H9 (cell line): ENCODE measurements around the gene GDNF. TPM values are rescaled to one million over a fixed set of nuclear protein-coding genes. Genes with fewer than 3 reads are reported as not detected.

ENCODE experiments used
- DNase-seq: peaks from one replicate; pipeline ENCODE4 v3.0.0-alpha.2; 2017
- H2AFZ ChIP-seq: one replicate; pipeline ENCODE4 v1.6.1; 2013; ENCODE audit warnings: mild to moderate bottlenecking, low read length, control low read depth, moderate library complexity
- H2AK5ac ChIP-seq: 2 replicates; pipeline ENCODE4 v1.6.1; 2013; ENCODE audit warnings: low read length, control low read depth, mixed read lengths; ENCODE audit not compliant: insufficient read length
- H2BK120ac ChIP-seq: one replicate; pipeline ENCODE4 v1.6.1; 2013; ENCODE audit warnings: low read depth, mild to moderate bottlenecking, low read length, control low read depth, inconsistent platforms; ENCODE audit not compliant: poor library complexity, severe bottlenecking
- H2BK12ac ChIP-seq: 2 replicates; pipeline ENCODE4 v1.6.1; 2013; ENCODE audit warnings: low read length, control low read depth, mixed read lengths, low read depth; ENCODE audit not compliant: insufficient read length
- H2BK15ac ChIP-seq: 2 replicates; pipeline ENCODE4 v1.6.1; 2013; ENCODE audit warnings: low read depth, low read length, control low read depth
- H2BK20ac ChIP-seq: one replicate; pipeline ENCODE4 v1.6.1; 2013; ENCODE audit warnings: low read depth, mild to moderate bottlenecking, low read length, control low read depth, inconsistent platforms; ENCODE audit not compliant: poor library complexity, severe bottlenecking
- H2BK5ac ChIP-seq: 2 replicates; pipeline ENCODE4 v1.6.1; 2013; ENCODE audit warnings: low read length, control low read depth, mixed read lengths; ENCODE audit not compliant: insufficient read length
- H3K14ac ChIP-seq: 2 replicates; pipeline ENCODE4 v1.6.1; 2013; ENCODE audit warnings: low read length, control low read depth; ENCODE audit not compliant: insufficient read depth
- H3K18ac ChIP-seq: 2 replicates; pipeline ENCODE4 v1.6.1; 2013; ENCODE audit warnings: low read depth, mild to moderate bottlenecking, mixed read lengths, low read length, control low read depth; ENCODE audit not compliant: insufficient read length
- H3K23ac ChIP-seq: 2 replicates; pipeline ENCODE4 v1.6.1; 2013; ENCODE audit warnings: low read length, control low read depth, mixed read lengths, low read depth; ENCODE audit not compliant: insufficient read length
- H3K23me2 ChIP-seq: 2 replicates; pipeline ENCODE4 v1.6.1; 2013; ENCODE audit warnings: low read depth, mild to moderate bottlenecking, mixed read lengths, low read length, control low read depth; ENCODE audit not compliant: insufficient read length, poor library complexity, severe bottlenecking
- H3K27ac ChIP-seq: 2 replicates; pipeline ENCODE4 v1.5.1; 2013; ENCODE audit warnings: low read length, control low read depth, mixed read lengths, low read depth; ENCODE audit not compliant: insufficient read length
- H3K27me3 ChIP-seq: 2 replicates; pipeline ENCODE4 v1.6.1; 2013; ENCODE audit warnings: low read length, control low read depth, inconsistent platforms; ENCODE audit not compliant: insufficient read depth
- H3K4ac ChIP-seq: 2 replicates; pipeline ENCODE4 v1.6.1; 2013; ENCODE audit warnings: low read depth, mild to moderate bottlenecking, control low read depth, inconsistent platforms, low read length, moderate library complexity
- H3K4me1 ChIP-seq: 2 replicates; pipeline ENCODE4 v1.6.1; 2013; ENCODE audit warnings: low read length, control low read depth, inconsistent platforms; ENCODE audit not compliant: insufficient read depth
- H3K4me2 ChIP-seq: 2 replicates; pipeline ENCODE4 v1.6.1; 2013; ENCODE audit warnings: low read length, control low read depth, mixed read lengths; ENCODE audit not compliant: insufficient read length, insufficient read depth
- H3K56ac ChIP-seq: 2 replicates; pipeline ENCODE4 v1.6.1; 2013; ENCODE audit warnings: low read depth, mild to moderate bottlenecking, mixed read lengths, low read length, control low read depth; ENCODE audit not compliant: insufficient read length
- H3K79me1 ChIP-seq: 2 replicates; pipeline ENCODE4 v1.6.1; 2013; ENCODE audit warnings: low read depth, mild to moderate bottlenecking, moderate library complexity, low read length, control low read depth, inconsistent platforms; ENCODE audit not compliant: insufficient read depth, poor library complexity, severe bottlenecking
- H3K79me2 ChIP-seq: 2 replicates; pipeline ENCODE4 v1.6.1; 2013; ENCODE audit warnings: low read length, control low read depth, inconsistent platforms; ENCODE audit not compliant: insufficient read depth
- H3K9ac ChIP-seq: 2 replicates; pipeline ENCODE4 v1.6.1; 2013; ENCODE audit warnings: low read length, control low read depth, mixed read lengths; ENCODE audit not compliant: insufficient read length; ENCODE audit errors: extremely low read depth
- H3K9me3 ChIP-seq: one replicate; pipeline ENCODE4 v1.6.1; 2013; ENCODE audit warnings: low read depth, low read length, inconsistent platforms; ENCODE audit not compliant: control insufficient read depth
- H3T11ph ChIP-seq: one replicate; pipeline ENCODE4 v1.6.1; 2013; ENCODE audit warnings: mild to moderate bottlenecking, low read length, control low read depth, inconsistent platforms
- H4K20me1 ChIP-seq: one replicate; pipeline ENCODE4 v1.6.1; 2013; ENCODE audit not compliant: control insufficient read depth, insufficient read length, insufficient read depth
- H4K5ac ChIP-seq: 2 replicates; pipeline ENCODE4 v1.6.1; 2013; ENCODE audit warnings: low read depth, mild to moderate bottlenecking, mixed read lengths, low read length, control low read depth; ENCODE audit not compliant: insufficient read length
- H4K8ac ChIP-seq: replicated peaks from 2 replicates; pipeline ENCODE4 v1.6.1; 2013; ENCODE audit warnings: low read length, control low read depth, mixed read lengths, low read depth; ENCODE audit not compliant: insufficient read length
- H4K91ac ChIP-seq: 2 replicates; pipeline ENCODE4 v1.6.1; 2013; ENCODE audit warnings: low read depth, mild to moderate bottlenecking, moderate library complexity, mixed read lengths, low read length, control low read depth; ENCODE audit not compliant: insufficient read length
- H3K27ac Mint-ChIP-seq, 3 experiments: 2 replicates in 2 of 3; 3 replicates in 1 of 3; pipeline ENCODE4 v1.8.0; 2020 to 2021; ENCODE audit warnings: mixed read lengths in 3 of 3, mild to moderate bottlenecking in 1 of 3, moderate library complexity in 1 of 3
- H3K27me3 Mint-ChIP-seq: 2 replicates; pipeline ENCODE4 v1.8.0; 2021; ENCODE audit warnings: low read depth, mild to moderate bottlenecking, moderate library complexity, mixed read lengths
- H3K36me3 Mint-ChIP-seq, 3 experiments: 2 replicates in 2 of 3; 3 replicates in 1 of 3; pipeline ENCODE4 v1.8.0; 2020 to 2021; ENCODE audit warnings: low read depth in 3 of 3, mixed read lengths in 3 of 3; ENCODE audit not compliant: insufficient read depth in 1 of 3
- H3K4me1 Mint-ChIP-seq, 2 experiments: 2 replicates each; pipeline ENCODE4 v1.8.0; 2020; ENCODE audit warnings: mixed read lengths in 2 of 2
- H3K4me3 Mint-ChIP-seq, 2 experiments: 2 replicates in 1 of 2; 3 replicates in 1 of 2; pipeline ENCODE4 v1.8.0; 2020 to 2021; ENCODE audit warnings: mild to moderate bottlenecking in 2 of 2, mixed read lengths in 2 of 2, moderate library complexity in 1 of 2
- H3K9me3 Mint-ChIP-seq, 2 experiments: 2 replicates in 1 of 2; 3 replicates in 1 of 2; pipeline ENCODE4 v1.8.0; 2020; ENCODE audit warnings: mild to moderate bottlenecking in 2 of 2, mixed read lengths in 2 of 2, moderate library complexity in 1 of 2
- CTCF ChIP-seq: fragments of 200-600 bp; sonication (generic); conservative IDR thresholded peaks from 3 replicates; pipeline ENCODE4 v1.8.0; 2021; ENCODE audit warnings: antibody characterized with exemption, mild to moderate bottlenecking
- WGBS: extraction: QIAGEN DNeasy Blood & Tissue Kit; methylation state at CpG from one replicate; pipeline ENCODE4 v1.1.7; 2013; ENCODE audit warnings: missing lambda C conversion rate, low lambda C conversion rate, mixed read lengths; ENCODE audit not compliant: insufficient read length; ENCODE audit errors: extremely low coverage; 5-methylcytosine and 5-hydroxymethylcytosine counted together
- total RNA-seq: library from RNA; stranded (reverse); gene quantifications from 2 replicates; pipeline ENCODE4 v1.2.1, GENCODE V29; 2021

The GDNF gene
- total RNA-seq, 1 experiment from 2014 or later, result not detected

GRCh38 chr5:37855438-37855837 is 15.6 kb upstream of the GDNF start:
- Mint-ChIP-seq H3K27me3 (no peaks in the 10 kb centered on the region; the same call in none of the 2 replicates), H3K27ac (no peak overlapping the region), H3K4me3 (no peak overlapping the region), H3K4me1 (no peaks in the 10 kb centered on the region), H3K36me3 (0 out of 7 replicates have a peak, but pooled peaks cover 0 to 2% (median 0%) of the 10 kb centered on the region in 3 experiments), H3K9me3 (peaks cover 4 to 5% of the 10 kb centered on the region in 2 experiments; a peak in 3 of 5 replicates)
- H3K27ac ChIP-seq, result no peak overlapping the region
- no peaks in the 10 kb centered on the region; the same call in 1 of the 2 replicates for H3K27me3 ChIP-seq
- H2BK5ac ChIP-seq, result no peak overlapping the region
- no peak overlapping the region for H3K23ac ChIP-seq
- no peak for DNase-seq
- no peak overlapping the region for H3K18ac ChIP-seq
- no peak overlapping the region for H2AFZ ChIP-seq
- H3K79me1 ChIP-seq, result no peaks in the 10 kb centered on the region
- no peak overlapping the region for H3K4ac ChIP-seq
- H2AK5ac ChIP-seq, result no peak overlapping the region
- no peak overlapping the region for H2BK120ac ChIP-seq
- H4K5ac ChIP-seq, result no peak overlapping the region
- H2BK20ac ChIP-seq, result no peak overlapping the region
- H3K4me2 ChIP-seq, result no peak overlapping the region
- H3K79me2 ChIP-seq, result no peaks in the 10 kb centered on the region
- H4K20me1 ChIP-seq, result no peaks in the 10 kb centered on the region
- no peaks in the 10 kb centered on the region for H3K23me2 ChIP-seq
- no peaks in the 10 kb centered on the region for H3K9me3 ChIP-seq
- H4K8ac ChIP-seq, result no peak overlapping the region
- H3K56ac ChIP-seq, result no peak overlapping the region
- H3K4me1 ChIP-seq, result no peaks in the 10 kb centered on the region
- no peak overlapping the region for H2BK12ac ChIP-seq
- H3K14ac ChIP-seq, result no peak overlapping the region
- no peak overlapping the region for H3K9ac ChIP-seq
- H3T11ph ChIP-seq, result no peak overlapping the region
- no peak overlapping the region for H2BK15ac ChIP-seq
- TF ChIP-seq CTCF, result no peak
- WGBS, result no CpG with 5 or more reads among the region's 3 CpGs
- H4K91ac ChIP-seq, result no peak overlapping the region
